HTERT RPE-1 (cell line): ENCODE measurements around the gene CDH8.
"Not testable (repeated sequence)": the region's sequence is repeated elsewhere in the genome, so short reads cannot be mapped to it uniquely, and the experiment has no call there.

ENCODE experiments used
- in situ Hi-C: fragments of 300-500 bp; cut with MboI; formaldehyde crosslinking; loops from 4 replicates; pipeline ENCODE4 v1.14.3; 2020; ENCODE audit warnings: low sequenced_read_pairs

CDH8 gene

GRCh38 chr16:61797296-61797795 lies 238.9 kb downstream of the CDH8 start:
- in situ Hi-C loops, result no loop called here

GRCh38 chr16:61792194-61792909 lies 243.9 kb downstream of the CDH8 start:
- in situ Hi-C loops, result no loop called here

- in situ Hi-C loops, result no loop called here
Measured at GRCh38 chr16:61791464-61791863, 244.8 kb downstream of the CDH8 start.

GRCh38 chr16:61781855-61782254 lies 254.4 kb downstream of the CDH8 start:
- in situ Hi-C loops, result not testable (repeated sequence)

GRCh38 chr16:61780161-61780560 lies 256.1 kb downstream of the CDH8 start:
- in situ Hi-C loops, result no loop called here

GRCh38 chr16:61770301-61770700 lies 265.9 kb downstream of the CDH8 start:
- in situ Hi-C loops, result no loop called here

- in situ Hi-C loops, result no loop called here
Measured at GRCh38 chr16:61763991-61764390, 272.2 kb downstream of the CDH8 start.

- in situ Hi-C loops, result no loop called here
Measured at GRCh38 chr16:61763013-61763412, 273.2 kb downstream of the CDH8 start.

GRCh38 chr16:61730997-61731396 lies 305.2 kb downstream of the CDH8 start:
- in situ Hi-C loops, result no loop called here

- in situ Hi-C loops, result no loop called here
Measured at GRCh38 chr16:61726701-61727100, 309.5 kb downstream of the CDH8 start.

GRCh38 chr16:61726125-61726524 lies 310.1 kb downstream of the CDH8 start:
- in situ Hi-C loops, result no loop called here

- in situ Hi-C loops, result no loop called here
Measured at GRCh38 chr16:61721544-61721943, 314.7 kb downstream of the CDH8 start.

- in situ Hi-C loops, result no loop called here
Measured at GRCh38 chr16:61715393-61715792, 320.8 kb downstream of the CDH8 start.

- in situ Hi-C loops, result no loop called here
Measured at GRCh38 chr16:61713787-61714186, 322.5 kb downstream of the CDH8 start.

- in situ Hi-C loops, result not testable (repeated sequence)
Measured at GRCh38 chr16:61699640-61700039, 336.6 kb downstream of the CDH8 start.

GRCh38 chr16:61684541-61684940 lies 351.7 kb downstream of the CDH8 start:
- in situ Hi-C loops, result no loop called here

GRCh38 chr16:61681673-61682072 lies 354.6 kb downstream of the CDH8 start:
- in situ Hi-C loops, result no loop called here

GRCh38 chr16:61681124-61681523 lies 355.1 kb downstream of the CDH8 start:
- in situ Hi-C loops, result no loop called here

GRCh38 chr16:61678182-61678581 lies 358.1 kb downstream of the CDH8 start:
- in situ Hi-C loops, result no loop called here

GRCh38 chr16:61677776-61678175 lies 358.5 kb downstream of the CDH8 start:
- in situ Hi-C loops, result no loop called here

GRCh38 chr16:61676740-61677139 lies 359.5 kb downstream of the CDH8 start:
- in situ Hi-C loops, result no loop called here

- in situ Hi-C loops, result no loop called here
Measured at GRCh38 chr16:61671161-61671560, 365.1 kb downstream of the CDH8 start.

- in situ Hi-C loops, result no loop called here
Measured at GRCh38 chr16:61665512-61665911, 370.7 kb downstream of the CDH8 start.
